BE2C (cell line): ENCODE results near the gene ARSI.

ENCODE experiments used
- DNase-seq: peaks from one replicate; pipeline ENCODE4 v3.0.0-alpha.2; 2020
- H3K27me3 ChIP-seq: fragments of 250-450 bp; sonication (Bioruptor Pico); 2 replicates; pipeline ENCODE4 v1.5.1; 2020; ENCODE audit warnings: mild to moderate bottlenecking
- H3K36me3 ChIP-seq: fragments of 250-450 bp; sonication (Bioruptor Pico); 2 replicates; pipeline ENCODE4 v1.5.1; 2020; ENCODE audit warnings: mild to moderate bottlenecking
- H3K4me1 ChIP-seq: fragments of 250-450 bp; sonication (Bioruptor Pico); 2 replicates; pipeline ENCODE4 v1.5.1; 2020
- H3K4me3 ChIP-seq: 2 replicates; pipeline ENCODE4 v1.5.1; 2011; ENCODE audit warnings: low read depth, low read length
- H3K9me3 ChIP-seq: fragments of 250-450 bp; sonication (Bioruptor Pico); 2 replicates; pipeline ENCODE4 v1.5.1; 2020
- TF ChIP-seq, protein P1 (sequence below): IDR thresholded peaks from 2 replicates; pipeline ENCODE4 v1.5.1; 2012; ENCODE audit warnings: mild to moderate bottlenecking, low read depth, low read length

Gene ARSI

GRCh38 chr5:150340614-150341255 lies 38.0 kb upstream of the ARSI start:
- H3K4me1 ChIP-seq: peaks cover 5% of the 10 kb centered on the region; the same call in 1 of the 2 replicates
- no peak for DNase-seq
- TF ChIP-seq, protein P1, sequence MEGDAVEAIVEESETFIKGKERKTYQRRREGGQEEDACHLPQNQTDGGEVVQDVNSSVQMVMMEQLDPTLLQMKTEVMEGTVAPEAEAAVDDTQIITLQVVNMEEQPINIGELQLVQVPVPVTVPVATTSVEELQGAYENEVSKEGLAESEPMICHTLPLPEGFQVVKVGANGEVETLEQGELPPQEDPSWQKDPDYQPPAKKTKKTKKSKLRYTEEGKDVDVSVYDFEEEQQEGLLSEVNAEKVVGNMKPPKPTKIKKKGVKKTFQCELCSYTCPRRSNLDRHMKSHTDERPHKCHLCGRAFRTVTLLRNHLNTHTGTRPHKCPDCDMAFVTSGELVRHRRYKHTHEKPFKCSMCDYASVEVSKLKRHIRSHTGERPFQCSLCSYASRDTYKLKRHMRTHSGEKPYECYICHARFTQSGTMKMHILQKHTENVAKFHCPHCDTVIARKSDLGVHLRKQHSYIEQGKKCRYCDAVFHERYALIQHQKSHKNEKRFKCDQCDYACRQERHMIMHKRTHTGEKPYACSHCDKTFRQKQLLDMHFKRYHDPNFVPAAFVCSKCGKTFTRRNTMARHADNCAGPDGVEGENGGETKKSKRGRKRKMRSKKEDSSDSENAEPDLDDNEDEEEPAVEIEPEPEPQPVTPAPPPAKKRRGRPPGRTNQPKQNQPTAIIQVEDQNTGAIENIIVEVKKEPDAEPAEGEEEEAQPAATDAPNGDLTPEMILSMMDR: no peak

DNA sequence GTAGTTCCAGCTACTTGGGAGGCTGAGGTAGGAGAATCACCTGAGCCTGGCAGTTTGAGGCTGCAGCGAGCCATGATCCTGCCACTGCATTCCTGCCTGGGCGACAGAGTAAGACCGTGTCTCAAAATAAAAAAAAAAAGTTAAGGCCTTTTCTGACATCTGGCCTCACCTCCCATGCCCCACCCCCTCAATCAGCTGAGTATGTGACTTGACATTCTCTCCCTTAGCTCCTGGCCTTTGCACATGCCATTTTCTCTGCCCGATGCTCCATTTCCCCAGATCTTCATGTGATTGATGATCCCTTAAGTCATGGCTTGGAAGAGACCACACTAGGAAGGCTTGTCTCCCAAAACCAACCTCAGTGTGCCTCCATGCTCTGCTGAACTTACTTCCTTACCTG lies 37.1 kb upstream of the ARSI start:
- Histone ChIP-seq H3K9me3 (no peaks in the 10 kb centered on the region), H3K27me3 (no peaks in the 10 kb centered on the region), H3K36me3 (no peaks in the 10 kb centered on the region), H3K4me1 (peaks cover 5% of the 10 kb centered on the region; the same call in 1 of the 2 replicates), H3K4me3 (no peak overlapping the region)
- TF ChIP-seq, protein P1: no peak
- DNase-seq: no peak

More at GRCh38 chr5:150340614-150341255, 38.0 kb upstream of the ARSI start:
- Histone ChIP-seq H3K9me3 (no peaks in the 10 kb centered on the region), H3K27me3 (no peaks in the 10 kb centered on the region), H3K4me3 (no peak overlapping the region), H3K36me3 (no peaks in the 10 kb centered on the region)

- no peak overlapping the region for H3K4me3 ChIP-seq
- H3K9me3 ChIP-seq: no peaks in the 10 kb centered on the region
- no peaks in the 10 kb centered on the region for H3K36me3 ChIP-seq
- no peaks in the 10 kb centered on the region; the same call in 1 of the 2 replicates for H3K4me1 ChIP-seq
- TF ChIP-seq, protein P1: no peak
- no peak for DNase-seq
- H3K27me3 ChIP-seq: no peaks in the 10 kb centered on the region
These were observed 36.5 kb upstream of the ARSI start for GRCh38 chr5:150339165-150339564.

- TF ChIP-seq, protein P1: no peak
- Histone ChIP-seq H3K27me3 (no peaks in the 10 kb centered on the region), H3K9me3 (no peaks in the 10 kb centered on the region), H3K4me3 (no peak overlapping the region), H3K4me1 (no peaks in the 10 kb centered on the region), H3K36me3 (no peaks in the 10 kb centered on the region)
- DNase-seq: no peak
These were observed 35.8 kb upstream of the ARSI start for GRCh38 chr5:150338546-150338945.

DNA sequence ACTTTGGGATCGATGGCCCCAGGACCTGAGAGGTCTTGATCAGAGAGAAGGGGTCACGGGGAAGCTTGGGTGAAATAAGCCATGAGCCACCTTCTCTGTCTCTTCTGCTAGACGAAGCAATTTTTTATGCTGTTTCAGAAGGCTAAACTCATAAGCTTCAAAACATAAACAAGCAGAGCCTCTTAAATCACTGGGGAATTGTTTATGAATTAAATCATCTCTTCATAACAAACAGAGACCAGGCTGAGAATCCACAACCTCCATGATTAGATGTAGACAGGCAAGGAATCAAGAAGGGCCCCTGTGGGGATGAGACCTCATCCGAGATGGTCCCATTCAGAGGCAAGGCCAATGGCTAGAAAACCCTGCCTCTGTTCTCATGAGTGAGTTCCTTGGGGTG lies 33.1 kb upstream of the ARSI start:
- H3K4me1 ChIP-seq: 0 out of 2 replicates have a peak, but pooled peaks cover 3% of the 10 kb centered on the region
- no peaks in the 10 kb centered on the region for H3K36me3 ChIP-seq
- no peaks in the 10 kb centered on the region for H3K9me3 ChIP-seq
- no peak for DNase-seq
- TF ChIP-seq, protein P1: no peak
- no peaks in the 10 kb centered on the region for H3K27me3 ChIP-seq
- no peak overlapping the region for H3K4me3 ChIP-seq

GRCh38 chr5:150333400-150333799 lies 30.7 kb upstream of the ARSI start:
- no peak for DNase-seq
- H3K27me3 ChIP-seq: no peaks in the 10 kb centered on the region
- no peaks in the 10 kb centered on the region for H3K9me3 ChIP-seq
- no peaks in the 10 kb centered on the region for H3K36me3 ChIP-seq
- TF ChIP-seq, protein P1: no peak
- peaks cover 7% of the 10 kb centered on the region; the same call in 1 of the 2 replicates for H3K4me1 ChIP-seq
- no peak overlapping the region for H3K4me3 ChIP-seq
